ENCODE data around the gene DECR2.

DNA sequence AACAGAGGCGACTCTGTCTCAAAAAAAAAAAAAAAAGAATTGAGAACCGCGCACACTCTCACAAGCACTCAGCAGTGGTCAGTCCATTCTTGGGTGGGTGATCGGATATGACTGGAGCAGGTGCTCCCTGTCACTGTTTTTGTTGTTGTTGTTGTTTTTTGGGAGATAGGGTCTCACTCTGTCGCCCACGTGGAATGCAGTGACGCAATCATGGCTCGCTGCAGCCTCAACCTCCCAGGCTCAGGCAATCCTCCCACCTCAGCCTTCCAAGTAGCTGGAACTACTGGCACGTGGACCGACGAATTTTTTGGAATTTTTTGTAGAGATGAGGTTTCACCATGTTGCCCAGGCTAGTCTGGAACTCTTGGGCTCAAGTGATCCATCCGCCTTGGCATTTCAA lies 53.8 kb downstream of the DECR2 start:
- TF ChIP-seq ZFX (IDR thresholded peaks at IDR 0.05) (no peak), CTCF (IDR thresholded peaks at IDR 0.05 in 2 of 3, conservative IDR thresholded peaks at IDR 0.05 in 1 of 3; ENCODE audit: borderline replicate concordance in 1 of 3, insufficient read depth in 1 of 3, low read depth in 2 of 3, low read length in 2 of 3) (no peak), POLR2AphosphoS5 (IDR thresholded peaks at IDR 0.05; ENCODE audit: low read depth, low read length) (no peak), POLR2A (IDR thresholded peaks at IDR 0.05; ENCODE audit: borderline replicate concordance, extremely low read depth, insufficient read depth, insufficient read length) (no peak), CEBPB (IDR thresholded peaks at IDR 0.05; ENCODE audit: low read depth) (no peak), EZH2 (IDR thresholded peaks at IDR 0.05) (no peak)
- TF ChIP-seq, protein P1, sequence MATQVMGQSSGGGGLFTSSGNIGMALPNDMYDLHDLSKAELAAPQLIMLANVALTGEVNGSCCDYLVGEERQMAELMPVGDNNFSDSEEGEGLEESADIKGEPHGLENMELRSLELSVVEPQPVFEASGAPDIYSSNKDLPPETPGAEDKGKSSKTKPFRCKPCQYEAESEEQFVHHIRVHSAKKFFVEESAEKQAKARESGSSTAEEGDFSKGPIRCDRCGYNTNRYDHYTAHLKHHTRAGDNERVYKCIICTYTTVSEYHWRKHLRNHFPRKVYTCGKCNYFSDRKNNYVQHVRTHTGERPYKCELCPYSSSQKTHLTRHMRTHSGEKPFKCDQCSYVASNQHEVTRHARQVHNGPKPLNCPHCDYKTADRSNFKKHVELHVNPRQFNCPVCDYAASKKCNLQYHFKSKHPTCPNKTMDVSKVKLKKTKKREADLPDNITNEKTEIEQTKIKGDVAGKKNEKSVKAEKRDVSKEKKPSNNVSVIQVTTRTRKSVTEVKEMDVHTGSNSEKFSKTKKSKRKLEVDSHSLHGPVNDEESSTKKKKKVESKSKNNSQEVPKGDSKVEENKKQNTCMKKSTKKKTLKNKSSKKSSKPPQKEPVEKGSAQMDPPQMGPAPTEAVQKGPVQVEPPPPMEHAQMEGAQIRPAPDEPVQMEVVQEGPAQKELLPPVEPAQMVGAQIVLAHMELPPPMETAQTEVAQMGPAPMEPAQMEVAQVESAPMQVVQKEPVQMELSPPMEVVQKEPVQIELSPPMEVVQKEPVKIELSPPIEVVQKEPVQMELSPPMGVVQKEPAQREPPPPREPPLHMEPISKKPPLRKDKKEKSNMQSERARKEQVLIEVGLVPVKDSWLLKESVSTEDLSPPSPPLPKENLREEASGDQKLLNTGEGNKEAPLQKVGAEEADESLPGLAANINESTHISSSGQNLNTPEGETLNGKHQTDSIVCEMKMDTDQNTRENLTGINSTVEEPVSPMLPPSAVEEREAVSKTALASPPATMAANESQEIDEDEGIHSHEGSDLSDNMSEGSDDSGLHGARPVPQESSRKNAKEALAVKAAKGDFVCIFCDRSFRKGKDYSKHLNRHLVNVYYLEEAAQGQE (IDR thresholded peaks at IDR 0.05; ENCODE audit: low read depth), result no peak
